GM18907 (cell line): ENCODE data around the gene GLI1.

Experiments
- ATAC-seq: cut with Tn5 transposase; IDR thresholded peaks from one replicate; pipeline ENCODE4 v1.9.1; 2021; ENCODE audit warnings: mild to moderate bottlenecking, moderate library complexity; ENCODE audit not compliant: unreplicated experiment

Gene GLI1

GRCh38 chr12:57518176-57518919 lies 58.8 kb downstream of the GLI1 start:
- ATAC-seq = no peak

- ATAC-seq = no peak
These were observed 59.6 kb downstream of the GLI1 start for GRCh38 chr12:57518920-57519795.

GRCh38 chr12:57519796-57520052 lies 60.1 kb downstream of the GLI1 start:
- ATAC-seq = peak; percentile 2

GRCh38 chr12:57520053-57520818 lies 60.7 kb downstream of the GLI1 start, which contains the start of gene DDIT3:
Gene DDIT3, minus strand, starts transcription at chr12:57520514. Its CDS starts 3,108 bp downstream, at chr12:57517406.
- peak; percentile 74 for ATAC-seq

GRCh38 chr12:57521525-57522010 lies 62.0 kb downstream of the GLI1 start:
- no peak for ATAC-seq
